ENCODE results near the gene CLTC. TPM values are rescaled to one million over a fixed set of nuclear protein-coding genes. Genes with fewer than 3 reads are reported as not detected.
A peak's percentile ranks its signal among the peaks of the same experiment; 100 is the strongest.

The CLTC gene
- total and polyA plus RNA-seq, 10 of the 15 experiments (the other 5 are each of a cell fraction or from before 2014, with no cell fraction given) = 77.5 to 188 (median 129) TPM

DNA sequence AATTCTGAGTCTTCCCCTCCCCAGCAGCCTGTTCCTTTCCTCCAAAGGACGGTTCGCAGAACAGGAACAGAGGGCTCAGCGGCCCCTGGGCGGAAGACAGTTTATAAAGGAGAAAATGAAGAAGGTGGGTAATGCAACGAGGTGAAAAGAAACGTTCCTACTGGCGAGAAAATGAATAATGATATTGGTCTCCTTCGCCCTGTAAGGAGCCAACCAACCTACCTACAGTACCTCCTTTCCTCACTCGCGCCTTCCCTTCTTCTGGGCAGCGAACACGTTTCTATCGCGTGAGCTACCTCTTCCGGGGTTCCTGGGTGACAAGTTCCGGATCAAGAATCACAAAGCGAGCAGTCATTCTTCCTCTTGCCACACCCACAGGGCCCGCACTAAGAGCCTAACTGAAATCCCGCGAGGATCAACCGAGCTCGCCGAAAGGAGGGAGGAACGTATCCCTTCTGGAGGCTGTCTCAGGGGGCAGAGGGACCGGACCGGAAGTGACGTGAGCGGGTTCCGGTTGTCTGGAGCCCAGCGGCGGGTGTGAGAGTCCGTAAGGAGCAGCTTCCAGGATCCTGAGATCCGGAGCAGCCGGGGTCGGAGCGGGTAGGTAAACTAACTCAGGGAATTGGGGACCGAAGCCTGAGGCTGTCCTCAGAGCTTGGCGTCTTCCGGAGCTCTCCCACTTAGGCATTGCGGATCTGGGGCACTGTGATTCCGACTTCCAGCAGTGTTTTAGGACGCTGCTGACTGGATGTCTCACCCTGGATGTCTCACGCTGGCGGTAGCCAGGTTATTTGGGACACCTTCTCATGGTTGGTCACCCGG is 87.7 kb downstream of the CLTC start, which contains the start of the genes PTRH2 and VMP1:
Gene PTRH2, minus strand, starts transcription at position 282 of the 822 bp plus-strand sequence. CDS start 9,452 bp downstream, outside the sequence.
Gene VMP1, plus strand, starts transcription at position 506 of the 822 bp plus-strand sequence. CDS start 23,793 bp downstream, outside the sequence.
- RAD21 ChIA-PET (ENCODE audit: unreplicated experiment) = interaction anchor here (0.7 to 2.5 kb wide), 5 partner anchors 24 to 85 kb away, joined by 3 to 11 read pairs (median 4); no protein-coding TSS in a partner anchor
- peaks cover 3% of the 10 kb centered on the region; the same call in 1 of the 2 replicates for H3K4me1 ChIP-seq (ENCODE audit: control insufficient read depth, insufficient read depth, low read length)
- BruUV-seq (replicated peaks) = no TSS peak
- TF ChIP-seq, protein P1, sequence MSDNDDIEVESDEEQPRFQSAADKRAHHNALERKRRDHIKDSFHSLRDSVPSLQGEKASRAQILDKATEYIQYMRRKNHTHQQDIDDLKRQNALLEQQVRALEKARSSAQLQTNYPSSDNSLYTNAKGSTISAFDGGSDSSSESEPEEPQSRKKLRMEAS (IDR thresholded peaks at IDR 0.05; ENCODE audit: low read depth, low read length) = peak; percentile 94
- peak; percentile 99 for TF ChIP-seq MXI1 (IDR thresholded peaks at IDR 0.05; ENCODE audit: low read depth, low read length)
- TF ChIP-seq TCF3 (IDR thresholded peaks at IDR 0.05; ENCODE audit: borderline replicate concordance, insufficient read depth, low read depth, low read length) = no peak
- TF ChIP-seq, protein P2, sequence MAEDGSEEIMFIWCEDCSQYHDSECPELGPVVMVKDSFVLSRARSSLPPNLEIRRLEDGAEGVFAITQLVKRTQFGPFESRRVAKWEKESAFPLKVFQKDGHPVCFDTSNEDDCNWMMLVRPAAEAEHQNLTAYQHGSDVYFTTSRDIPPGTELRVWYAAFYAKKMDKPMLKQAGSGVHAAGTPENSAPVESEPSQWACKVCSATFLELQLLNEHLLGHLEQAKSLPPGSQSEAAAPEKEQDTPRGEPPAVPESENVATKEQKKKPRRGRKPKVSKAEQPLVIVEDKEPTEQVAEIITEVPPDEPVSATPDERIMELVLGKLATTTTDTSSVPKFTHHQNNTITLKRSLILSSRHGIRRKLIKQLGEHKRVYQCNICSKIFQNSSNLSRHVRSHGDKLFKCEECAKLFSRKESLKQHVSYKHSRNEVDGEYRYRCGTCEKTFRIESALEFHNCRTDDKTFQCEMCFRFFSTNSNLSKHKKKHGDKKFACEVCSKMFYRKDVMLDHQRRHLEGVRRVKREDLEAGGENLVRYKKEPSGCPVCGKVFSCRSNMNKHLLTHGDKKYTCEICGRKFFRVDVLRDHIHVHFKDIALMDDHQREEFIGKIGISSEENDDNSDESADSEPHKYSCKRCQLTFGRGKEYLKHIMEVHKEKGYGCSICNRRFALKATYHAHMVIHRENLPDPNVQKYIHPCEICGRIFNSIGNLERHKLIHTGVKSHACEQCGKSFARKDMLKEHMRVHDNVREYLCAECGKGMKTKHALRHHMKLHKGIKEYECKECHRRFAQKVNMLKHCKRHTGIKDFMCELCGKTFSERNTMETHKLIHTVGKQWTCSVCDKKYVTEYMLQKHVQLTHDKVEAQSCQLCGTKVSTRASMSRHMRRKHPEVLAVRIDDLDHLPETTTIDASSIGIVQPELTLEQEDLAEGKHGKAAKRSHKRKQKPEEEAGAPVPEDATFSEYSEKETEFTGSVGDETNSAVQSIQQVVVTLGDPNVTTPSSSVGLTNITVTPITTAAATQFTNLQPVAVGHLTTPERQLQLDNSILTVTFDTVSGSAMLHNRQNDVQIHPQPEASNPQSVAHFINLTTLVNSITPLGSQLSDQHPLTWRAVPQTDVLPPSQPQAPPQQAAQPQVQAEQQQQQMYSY (CRISPR knock-in tag; IDR thresholded peaks at IDR 0.05) = no peak
- TF ChIP-seq, protein P3, sequence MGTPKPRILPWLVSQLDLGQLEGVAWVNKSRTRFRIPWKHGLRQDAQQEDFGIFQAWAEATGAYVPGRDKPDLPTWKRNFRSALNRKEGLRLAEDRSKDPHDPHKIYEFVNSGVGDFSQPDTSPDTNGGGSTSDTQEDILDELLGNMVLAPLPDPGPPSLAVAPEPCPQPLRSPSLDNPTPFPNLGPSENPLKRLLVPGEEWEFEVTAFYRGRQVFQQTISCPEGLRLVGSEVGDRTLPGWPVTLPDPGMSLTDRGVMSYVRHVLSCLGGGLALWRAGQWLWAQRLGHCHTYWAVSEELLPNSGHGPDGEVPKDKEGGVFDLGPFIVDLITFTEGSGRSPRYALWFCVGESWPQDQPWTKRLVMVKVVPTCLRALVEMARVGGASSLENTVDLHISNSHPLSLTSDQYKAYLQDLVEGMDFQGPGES (IDR thresholded peaks at IDR 0.05) = no peak
- TF ChIP-seq TCF7 (IDR thresholded peaks at IDR 0.05; ENCODE audit: borderline replicate concordance) = no peak
- TF ChIP-seq SUPT20H (IDR thresholded peaks at IDR 0.05; ENCODE audit: borderline replicate concordance, control insufficient read depth, low read depth, low read length) = no peak
- TF ChIP-seq NR2C1 (IDR thresholded peaks at IDR 0.05) = peak; percentile 97
- TF ChIP-seq RBBP5 (conservative IDR thresholded peaks at IDR 0.05) = no peak
- TF ChIP-seq NFIC (IDR thresholded peaks at IDR 0.05; ENCODE audit: low read depth, low read length) = no peak
- no peak for TF ChIP-seq SKIL (IDR thresholded peaks at IDR 0.05; ENCODE audit: low read depth, poor library complexity, severe bottlenecking)
- peak; percentile 86 for TF ChIP-seq MTA2 (IDR thresholded peaks at IDR 0.05; ENCODE audit: low read depth)

More for the DNA sequence above, 87.7 kb downstream of the CLTC start, which contains the start of the genes PTRH2 and VMP1:
- FAIRE-seq = peak; percentile 94
- in situ Hi-C loops (cut with MboI) = no loop called here
- intact Hi-C loops (cut with micrococcal nuclease; ENCODE audit: unreplicated experiment) = loop anchor here (1.0 kb wide), 1 partner anchor 88 kb away; the partner anchor contains the start of gene CLTC
- under 1% methylated on average over 45 of the region's 45 CpGs for WGBS (ENCODE audit: insufficient coverage, insufficient replicate concordance, low lambda C conversion rate, missing lambda C conversion rate)
- SMC1A ChIA-PET (ENCODE audit: uncharacterized antibody, unreplicated experiment) = interaction anchor here (0.8 to 2.4 kb wide), 10 partner anchors 13 to 152 kb away, joined by 3 to 9 read pairs (median 4); no protein-coding TSS in a partner anchor
- Histone ChIP-seq H3K9me3 (replicated peaks; ENCODE audit: control insufficient read depth, insufficient read depth, low read length) (no peaks in the 10 kb centered on the region), H3K4me3 (peak within 1 kb of the TSS; percentile 84), H3K27ac (ENCODE audit: control insufficient read depth, insufficient read depth) (peak within 1 kb of the TSS; percentile 96), H4K20me1 (ENCODE audit: control insufficient read depth, insufficient read depth) (no peaks in the 10 kb centered on the region; the same call in 1 of the 2 replicates), H3K9ac (ENCODE audit: control insufficient read depth, insufficient read depth, low read length) (peak within 1 kb of the TSS; percentile 95), H3K36me3 (ENCODE audit: control insufficient read depth in 2 of 2, insufficient read depth in 2 of 2, low read length in 1 of 2) (no peaks in the 10 kb centered on the region; a peak in 1 of 4 replicates), H3K4me2 (ENCODE audit: control insufficient read depth, insufficient read depth) (peak within 1 kb of the TSS; percentile 83), H3K79me2 (ENCODE audit: control insufficient read depth, insufficient read depth, low read length) (peaks cover 87% of the 10 kb centered on the region), H3K27me3 (replicated peaks in 1 of 2; ENCODE audit: control insufficient read depth in 2 of 2, insufficient read depth in 2 of 2, low read length in 1 of 2) (no peaks in the 10 kb centered on the region), H2AFZ (ENCODE audit: control insufficient read depth, low read depth, low read length) (peak within 1 kb of the TSS; percentile 90)
- peak; percentile 98 for DNase-seq (ENCODE audit: low read depth, low spot score)
- peak; percentile 96 for ATAC-seq
- CTCF ChIA-PET = interaction anchor here (0.7 to 2.3 kb wide), 10 partner anchors 37 to 207 kb away, joined by 3 to 7 read pairs (median 4); no protein-coding TSS in a partner anchor
- POLR2A ChIA-PET = interaction anchor here (0.5 to 2.0 kb wide), 7 partner anchors 24 to 1225 kb away, joined by 3 to 7 read pairs (median 3); partner anchors contain the start of gene CLTC
